ENCODE data around the gene SPEG. TPM values are rescaled to one million over a fixed set of nuclear protein-coding genes. Genes with fewer than 3 reads are reported as not detected.
A peak's percentile ranks its signal among the peaks of the same experiment; 100 is the strongest.

Gene SPEG
- total and polyA plus RNA-seq, 2 experiments from 2014 or later: 12.6 to 32.4 TPM

- no peaks in the 10 kb centered on the region for H4K20me1 ChIP-seq (replicated peaks; ENCODE audit: insufficient read depth)
- 0 out of 2 replicates have a peak overlapping the region, but pooled peaks have one; percentile 26 for H3K4me3 ChIP-seq
- Mint-ChIP-seq H3K9me3 (no peaks in the 10 kb centered on the region), H3K27ac (no peak overlapping the region; the same call in 1 of the 2 replicates), H3K27me3 (ENCODE audit: insufficient read depth, low read depth, poor library complexity) (peaks cover 23% of the 10 kb centered on the region), H3K36me3 (ENCODE audit: low read depth) (peaks cover 11% of the 10 kb centered on the region), H3K4me3 (peak overlapping the region; percentile 55), H3K4me1 (peaks cover 38% of the 10 kb centered on the region)
- no peaks in the 10 kb centered on the region for H3K79me2 ChIP-seq (replicated peaks; ENCODE audit: insufficient read depth)
- DNase-seq (ENCODE audit: low spot score): peak; percentile 74
- H3K27me3 ChIP-seq (ENCODE audit: insufficient read depth): no peaks in the 10 kb centered on the region
- H2AFZ ChIP-seq: no peak overlapping the region
- no peak for TF ChIP-seq REST (IDR thresholded peaks at IDR 0.05; ENCODE audit: unreplicated experiment)
- TF ChIP-seq EZH2 (IDR thresholded peaks at IDR 0.05; ENCODE audit: low read depth, unreplicated experiment): no peak
- peak overlapping the region; percentile 69 for H3K4me2 ChIP-seq
- peaks cover 4% of the 10 kb centered on the region; the same call in 1 of the 2 replicates for H3F3A ChIP-seq (replicated peaks; ENCODE audit: low read depth)
- H3K9me2 ChIP-seq (ENCODE audit: insufficient read depth): no peaks in the 10 kb centered on the region
- H3K27ac ChIP-seq (ENCODE audit: low read depth): no peak overlapping the region
- peaks cover 24% of the 10 kb centered on the region for H3K4me1 ChIP-seq (ENCODE audit: insufficient read depth)
- ATAC-seq: peak; percentile 76
- no peaks in the 10 kb centered on the region for H3K36me3 ChIP-seq (ENCODE audit: insufficient read depth)
Observed at GRCh38 chr2:219460424-219460926, 25.8 kb downstream of the SPEG start.

GRCh38 chr2:219461047-219461514, 26.4 kb downstream of the SPEG start:
- Histone ChIP-seq H3K4me1 (ENCODE audit: insufficient read depth) (peaks cover 24% of the 10 kb centered on the region), H3F3A (replicated peaks; ENCODE audit: low read depth) (peaks cover 4% of the 10 kb centered on the region; the same call in 1 of the 2 replicates), H2AFZ (no peak overlapping the region), H3K4me3 (0 out of 2 replicates have a peak overlapping the region, but pooled peaks have one; percentile 26), H3K9me2 (ENCODE audit: insufficient read depth) (no peaks in the 10 kb centered on the region), H3K36me3 (ENCODE audit: insufficient read depth) (no peaks in the 10 kb centered on the region), H3K79me2 (replicated peaks; ENCODE audit: insufficient read depth) (no peaks in the 10 kb centered on the region), H3K27me3 (ENCODE audit: insufficient read depth) (no peaks in the 10 kb centered on the region), H4K20me1 (replicated peaks; ENCODE audit: insufficient read depth) (no peaks in the 10 kb centered on the region), H3K27ac (ENCODE audit: low read depth) (no peak overlapping the region), H3K4me2 (peak overlapping the region; percentile 69)
- Mint-ChIP-seq H3K9me3 (no peaks in the 10 kb centered on the region), H3K27me3 (ENCODE audit: insufficient read depth, low read depth, poor library complexity) (peaks cover 21% of the 10 kb centered on the region), H3K4me3 (peak overlapping the region; percentile 19; the same call in 2 of the 3 replicates), H3K36me3 (ENCODE audit: low read depth) (peaks cover 11% of the 10 kb centered on the region), H3K27ac (no peak overlapping the region), H3K4me1 (peaks cover 38% of the 10 kb centered on the region)
- DNase-seq (ENCODE audit: low spot score) (peak; percentile 61), ATAC-seq (peak; percentile 42)
- TF ChIP-seq EZH2 (IDR thresholded peaks at IDR 0.05; ENCODE audit: low read depth, unreplicated experiment): no peak
- no peak for TF ChIP-seq NANOG (IDR thresholded peaks at IDR 0.05; ENCODE audit: borderline replicate concordance)
- no peak for TF ChIP-seq REST (IDR thresholded peaks at IDR 0.05; ENCODE audit: unreplicated experiment)
- TF ChIP-seq POLR2AphosphoS5 (IDR thresholded peaks at IDR 0.05; ENCODE audit: low read depth): no peak
- no peak for TF ChIP-seq EZH2phosphoT487 (IDR thresholded peaks at IDR 0.05; ENCODE audit: unreplicated experiment)
- no peak for TF ChIP-seq ZNF114 (CRISPR knock-in tag; IDR thresholded peaks at IDR 0.05)
- no peak for TF ChIP-seq CREB1 (CRISPR knock-in tag; IDR thresholded peaks at IDR 0.05; ENCODE audit: low read depth)
- TF ChIP-seq ZNF331 (CRISPR knock-in tag; IDR thresholded peaks at IDR 0.05; ENCODE audit: low read depth): no peak

All from GM23338 (cell line).